Prostate gland (tissue), 2 donors: ENCODE measurements around the gene CSTF3. TPM values are rescaled to one million over a fixed set of nuclear protein-coding genes. Genes with fewer than 3 reads are reported as not detected.
"Not testable (repeated sequence)": the region's sequence is repeated elsewhere in the genome, so short reads cannot be mapped to it uniquely, and the experiment has no call there.

Experiments
- DNase-seq: peaks from one replicate; pipeline ENCODE4 v3.0.0-alpha.2; 2019; ENCODE audit warnings: low spot score
- H3K27ac ChIP-seq, 2 donors: fragments of 200-600 bp; sonication (generic); 2 replicates each; pipeline ENCODE4 v1.5.1; 2017 to 2019
- H3K27me3 ChIP-seq: fragments of 200-600 bp; sonication (generic); replicated peaks from 2 replicates; pipeline ENCODE4 v1.5.1; 2019; ENCODE audit not compliant: insufficient read depth
- H3K36me3 ChIP-seq, 2 donors: fragments of 200-600 bp; sonication (generic); 1 replicate in 1 of 2; 2 replicates in 1 of 2; pipeline versions ENCODE4 v1.5.1 to v1.8.1; 2017 to 2019
- H3K4me1 ChIP-seq: fragments of 200-600 bp; sonication (generic); replicated peaks from 2 replicates; pipeline ENCODE4 v1.5.1; 2019
- H3K4me3 ChIP-seq, 2 donors: fragments of 200-600 bp; sonication (generic); 2 replicates each; pipeline ENCODE4 v1.5.1; 2017 to 2019
- H3K9me3 ChIP-seq: fragments of 200-600 bp; sonication (generic); 2 replicates; pipeline ENCODE4 v1.5.1; 2017
- CTCF ChIP-seq, 4 experiments: fragments of 200-600 bp in 2 of 4; fragments of 450-650 bp in 2 of 4; sonication (generic) in 2 of 4; IDR thresholded peaks; 1 replicate in 3 of 4; 2 replicates in 1 of 4; pipeline ENCODE4 v1.5.1; 2016 to 2019; ENCODE audit warnings: antibody characterized with exemption in 4 of 4, mild to moderate bottlenecking in 2 of 4, moderate library complexity in 2 of 4
- POLR2A ChIP-seq: fragments of 450-650 bp; IDR thresholded peaks from one replicate; pipeline ENCODE4 v1.6.1; 2016; ENCODE audit warnings: antibody characterized with exemption, mild to moderate bottlenecking
- POLR2AphosphoS5 ChIP-seq: sonication (generic); formaldehyde crosslinking; IDR thresholded peaks from one replicate; pipeline ENCODE4 v1.6.1; 2017; ENCODE audit warnings: antibody characterized with exemption
- WGBS: methylation state at CpG from one replicate; pipeline ENCODE4 v1.1.5; 2018; 5-methylcytosine and 5-hydroxymethylcytosine counted together
- intact Hi-C: fragments of 100-400 bp; cut with DNase I; formaldehyde crosslinking; loops from one replicate; pipeline ENCODE4 v1.14.2; 2022
- total RNA-seq, 2 donors: library from RNA; depleted of rRNA; stranded (reverse); fragments of >200 nt; gene quantifications; one replicate each; pipeline ENCODE4 v1.1.0, GENCODE V29; 2016

CSTF3 gene
- total RNA-seq, 2 donors from 2014 or later: 12.5 to 13.3 TPM

DNA sequence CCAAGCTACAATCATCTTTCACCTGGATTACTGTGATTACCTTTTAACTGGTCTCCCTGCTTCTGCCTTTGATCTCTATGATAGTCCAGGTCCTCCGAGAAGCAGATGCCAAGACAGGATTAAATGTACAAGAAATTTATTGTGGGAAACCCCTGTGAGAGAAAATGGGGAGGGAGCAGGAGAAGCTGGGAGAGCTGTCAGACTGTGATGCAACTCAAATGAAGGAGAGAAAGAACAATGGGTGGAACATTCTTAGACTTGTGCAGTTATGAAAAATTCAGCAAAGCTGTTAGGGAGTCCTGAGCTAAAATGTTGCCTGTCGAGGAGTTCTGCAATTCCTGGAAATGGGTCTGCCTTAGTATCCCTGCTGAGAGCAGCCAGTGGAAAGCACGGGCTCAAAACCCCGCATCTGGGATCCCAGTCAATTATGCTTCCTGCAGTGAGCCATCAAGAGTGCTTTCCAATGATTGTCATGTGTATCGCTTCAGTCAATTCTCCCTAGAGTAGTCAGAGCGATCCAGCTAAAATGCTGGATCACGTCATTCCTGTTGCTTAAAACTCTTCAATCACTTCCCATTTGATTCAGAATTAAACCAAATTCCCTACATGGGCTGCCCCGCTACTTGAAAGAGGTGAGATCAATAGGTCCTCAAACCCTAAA, 16.5 kb upstream of the CSTF3 start:
- Histone ChIP-seq H3K36me3 (no peaks in the 10 kb centered on the region), H3K4me1 (no peaks in the 10 kb centered on the region), H3K27ac (no peak overlapping the region), H3K27me3 (no peaks in the 10 kb centered on the region), H3K9me3 (no peaks in the 10 kb centered on the region), H3K4me3 (no peak overlapping the region)
- DNase-seq: no peak
- WGBS: 81% methylated on average over 8 of the region's 8 CpGs
- intact Hi-C loops: no loop called here
- TF ChIP-seq POLR2A: no peak
- TF ChIP-seq POLR2AphosphoS5: no peak
- TF ChIP-seq CTCF (IDR thresholded peaks at IDR 0.05): no peak

DNA sequence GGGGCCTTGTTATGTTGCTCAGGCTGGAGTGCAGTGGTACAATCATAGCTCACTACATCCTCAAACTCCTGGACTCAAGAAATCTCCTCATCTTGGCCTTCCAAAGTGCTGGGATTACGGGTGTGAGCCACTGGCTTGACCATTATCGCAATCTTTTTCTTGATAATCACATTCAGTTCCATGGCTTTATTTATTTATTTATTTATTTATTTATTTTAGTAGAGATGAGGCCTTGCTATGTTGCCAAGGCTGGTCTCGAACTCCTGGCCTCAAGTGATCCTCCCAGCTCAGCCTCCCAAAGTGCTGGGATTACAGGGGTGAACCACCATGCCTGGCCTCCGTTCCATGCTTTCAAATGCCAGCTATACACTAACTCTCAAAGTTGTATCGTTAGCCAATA, 15.5 kb upstream of the CSTF3 start:
- H3K36me3 ChIP-seq, H3K27ac ChIP-seq, H3K9me3 ChIP-seq, intact Hi-C loops, DNase-seq, H3K4me3 ChIP-seq, H3K4me1 ChIP-seq, H3K27me3 ChIP-seq: not testable (repeated sequence)
- over 99% methylated on average over 5 of the region's 5 CpGs for WGBS

DNA sequence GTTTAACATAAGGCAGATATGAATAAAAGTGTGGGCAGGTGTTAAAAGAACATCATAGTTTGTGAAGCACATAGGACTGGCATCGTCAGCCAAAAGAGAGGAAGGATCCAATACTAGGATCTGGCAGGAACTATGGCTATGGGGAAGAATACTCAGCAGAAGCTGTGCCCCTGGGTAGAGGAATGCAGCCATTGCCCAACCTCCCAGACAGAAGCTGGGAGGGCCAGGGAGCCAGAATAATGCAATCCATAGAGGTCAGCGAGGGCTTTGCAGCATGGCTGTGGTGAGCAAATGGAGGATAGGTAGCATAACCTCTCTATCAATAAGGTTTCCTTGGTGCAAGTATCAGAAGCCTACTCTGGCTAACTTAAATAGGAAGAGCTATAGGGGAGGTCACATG, 11.7 kb upstream of the CSTF3 start:
- TF ChIP-seq POLR2AphosphoS5 (no peak), CTCF (IDR thresholded peaks at IDR 0.05) (no peak), POLR2A (no peak)
- intact Hi-C loops: no loop called here
- H3K27me3 ChIP-seq: no peaks in the 10 kb centered on the region
- no peaks in the 10 kb centered on the region for H3K4me1 ChIP-seq
- no peaks in the 10 kb centered on the region for H3K9me3 ChIP-seq
- H3K27ac ChIP-seq: no peak overlapping the region
- H3K4me3 ChIP-seq: no peak overlapping the region
- no peaks in the 10 kb centered on the region for H3K36me3 ChIP-seq
- WGBS: 79% methylated on average over 2 of the region's 2 CpGs
- no peak for DNase-seq

DNA sequence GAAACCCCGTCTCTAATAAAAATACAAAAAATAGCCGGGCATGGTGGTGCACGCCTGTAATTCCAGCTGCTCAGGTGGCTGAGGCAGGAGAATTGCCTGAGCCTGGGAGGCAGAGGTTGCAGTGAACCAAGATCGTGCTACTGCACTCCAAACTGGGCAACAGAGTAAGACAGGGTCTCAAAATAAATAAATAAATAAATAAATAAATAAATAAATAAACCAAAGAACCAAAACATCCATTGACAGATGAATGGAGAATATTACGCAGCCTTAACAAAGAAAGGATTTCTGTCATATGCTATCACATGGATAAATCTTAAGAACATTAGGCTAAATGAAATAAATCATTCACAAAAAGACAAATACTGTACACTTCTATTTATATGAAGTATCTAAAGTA, 11.1 kb upstream of the CSTF3 start:
- Histone ChIP-seq H3K27me3 (no peaks in the 10 kb centered on the region), H3K36me3 (no peaks in the 10 kb centered on the region), H3K27ac (no peak overlapping the region), H3K4me3 (no peak overlapping the region), H3K4me1 (no peaks in the 10 kb centered on the region), H3K9me3 (no peaks in the 10 kb centered on the region)
- no peak for DNase-seq
- WGBS: 94% methylated on average over 5 of the region's 5 CpGs
- TF ChIP-seq POLR2A: no peak
- TF ChIP-seq POLR2AphosphoS5: no peak
- no peak for TF ChIP-seq CTCF (IDR thresholded peaks at IDR 0.05)
- intact Hi-C loops: no loop called here

DNA sequence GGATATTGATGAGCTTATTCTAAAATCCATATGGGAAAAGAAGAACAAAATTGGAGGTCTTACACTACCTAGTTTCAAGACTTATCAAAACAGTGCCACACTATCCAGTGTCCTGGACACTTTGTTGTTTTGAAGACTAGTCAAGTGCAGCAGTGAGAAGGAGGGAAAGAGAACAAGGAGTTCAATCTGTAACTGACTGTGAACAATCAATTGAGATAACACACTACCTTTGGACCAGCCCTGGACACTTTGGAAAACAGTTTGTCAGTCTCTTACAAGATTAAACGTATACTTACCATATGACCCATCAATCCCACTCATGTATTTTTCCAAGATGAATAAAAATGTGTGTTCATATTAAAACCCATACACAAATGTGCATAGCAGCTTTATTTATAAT, 10.0 kb upstream of the CSTF3 start:
- intact Hi-C loops: no loop called here
- no peak overlapping the region for H3K4me3 ChIP-seq
- DNase-seq: no peak
- H3K4me1 ChIP-seq: no peaks in the 10 kb centered on the region
- H3K9me3 ChIP-seq: no peaks in the 10 kb centered on the region
- no peaks in the 10 kb centered on the region for H3K27me3 ChIP-seq
- 89% methylated on average over 1 of the region's 1 CpG for WGBS
- no peaks in the 10 kb centered on the region for H3K36me3 ChIP-seq
- H3K27ac ChIP-seq: no peak overlapping the region
- TF ChIP-seq POLR2AphosphoS5 (no peak), CTCF (IDR thresholded peaks at IDR 0.05) (no peak), POLR2A (no peak)
